HepG2 (cell line): ENCODE measurements around the gene CHM. TPM values are rescaled to one million over a fixed set of nuclear protein-coding genes. Genes with fewer than 3 reads are reported as not detected.

Source experiments
- FOXO1 ChIP-seq: sonication (generic); formaldehyde crosslinking; IDR thresholded peaks from 2 replicates; pipeline ENCODE4 v1.4.0; 2020; ENCODE audit warnings: missing genetic modification reagents
- FOXP1 ChIP-seq, 2 experiments: fragments of 450-650 bp in 1 of 2; IDR thresholded peaks; 2 replicates each; pipeline ENCODE4 v1.6.1; 2017 to 2018; ENCODE audit warnings: antibody characterized with exemption in 1 of 2
- HES4 ChIP-seq: sonication (generic); formaldehyde crosslinking; IDR thresholded peaks from 2 replicates; pipeline ENCODE4 v1.9.0; 2021; ENCODE audit warnings: mild to moderate bottlenecking, missing genetic modification reagents, borderline replicate concordance
- HNRNPH1 ChIP-seq: fragments of 200-400 bp; formaldehyde crosslinking; optimal IDR thresholded peaks from 2 replicates; pipeline ENCODE3; 2017; ENCODE audit warnings: mild to moderate bottlenecking, low read depth, low read length
- HNRNPK ChIP-seq: fragments of 200-400 bp; formaldehyde crosslinking; IDR thresholded peaks from 2 replicates; pipeline ENCODE4 v1.6.1; 2018; ENCODE audit warnings: low read length, low read depth, moderate library complexity, mild to moderate bottlenecking; ENCODE audit not compliant: poor library complexity, severe bottlenecking
- MBD4 ChIP-seq: IDR thresholded peaks from 2 replicates; pipeline ENCODE4 v1.6.1; 2012; ENCODE audit warnings: low read length, inconsistent platforms, borderline replicate concordance
- NFAT5 ChIP-seq: sonication (generic); formaldehyde crosslinking; IDR thresholded peaks from 2 replicates; pipeline ENCODE4 v1.4.0; 2020; ENCODE audit warnings: missing genetic modification reagents
- NFYB ChIP-seq: sonication (generic); formaldehyde crosslinking; IDR thresholded peaks from 2 replicates; pipeline ENCODE4 v1.4.0; 2020; ENCODE audit warnings: missing genetic modification reagents
- POLR2AphosphoS2 ChIP-seq: IDR thresholded peaks from 2 replicates; pipeline ENCODE4 v1.6.1; 2011; ENCODE audit warnings: low read depth, low read length, improper control_type of control experiment
- RAD21 ChIP-seq: fragments of 450-650 bp; formaldehyde crosslinking; IDR thresholded peaks from 2 replicates; pipeline ENCODE4 v1.5.0; 2020; ENCODE audit warnings: mild to moderate bottlenecking
- RARA ChIP-seq: IDR thresholded peaks from 2 replicates; pipeline ENCODE4 v1.6.1; 2016; ENCODE audit warnings: missing genetic modification reagents, missing compliant biosample characterization
- RXRB ChIP-seq: IDR thresholded peaks from 2 replicates; pipeline ENCODE4 v1.6.1; 2016; ENCODE audit warnings: borderline replicate concordance, missing genetic modification reagents, missing compliant biosample characterization
- ZBTB1 ChIP-seq: sonication (generic); formaldehyde crosslinking; IDR thresholded peaks from 2 replicates; pipeline ENCODE4 v1.4.0; 2020; ENCODE audit warnings: missing genetic modification reagents, borderline replicate concordance
- ZNF253 ChIP-seq: sonication (generic); formaldehyde crosslinking; IDR thresholded peaks from 2 replicates; pipeline ENCODE4 v1.8.0; 2022; ENCODE audit warnings: mild to moderate bottlenecking, missing genetic modification reagents, borderline replicate concordance
- ZNF552 ChIP-seq: sonication (generic); formaldehyde crosslinking; IDR thresholded peaks from 2 replicates; pipeline ENCODE4 v1.9.0; 2022; ENCODE audit warnings: missing genetic modification reagents, mild to moderate bottlenecking, borderline replicate concordance
- ZNF572 ChIP-seq: sonication (generic); formaldehyde crosslinking; IDR thresholded peaks from 2 replicates; pipeline ENCODE4 v1.5.1; 2020; ENCODE audit warnings: mild to moderate bottlenecking, missing genetic modification reagents
- ZNF737 ChIP-seq: sonication (generic); formaldehyde crosslinking; IDR thresholded peaks from 2 replicates; pipeline ENCODE4 v1.5.0; 2020; ENCODE audit warnings: missing genetic modification reagents, mild to moderate bottlenecking, borderline replicate concordance
- polyA plus RNA-seq, 8 experiments: library from polyadenylated mRNA; depleted of rRNA in 3 of 8; stranded (reverse) in 7 of 8; unstranded in 1 of 8; fragments of >200 nt; fragmentation: Illumina TruSeq in 4 of 8; extraction: Trizol in 4 of 8; gene quantifications; 2 replicates each; pipeline versions ENCODE4 v1.2.1 to v1.2.3, GENCODE V29; 2011 to 2016; ENCODE audit warnings: low read depth in 4 of 8, missing spikeins in 1 of 8, mixed read lengths in 1 of 8; ENCODE audit not compliant: insufficient read depth in 1 of 8
- total RNA-seq, 5 experiments: library from RNA; depleted of rRNA; stranded (reverse); fragments of >200 nt; fragmentation: Illumina TruSeq; extraction: Trizol; gene quantifications; 2 replicates each; pipeline ENCODE4 v1.2.3, GENCODE V29; 2016; ENCODE audit warnings: low read depth in 1 of 5
- TF ChIP-seq, protein P1 (sequence below): sonication (generic); formaldehyde crosslinking; IDR thresholded peaks from 2 replicates; pipeline ENCODE4 v1.4.0; 2020; ENCODE audit warnings: missing genetic modification reagents

CHM gene
- total and polyA plus RNA-seq, 2 of the 13 experiments (the other 11 are each of a cell fraction or from before 2014, with no cell fraction given), result 15.1 to 15.5 TPM

- TF ChIP-seq, protein P1, sequence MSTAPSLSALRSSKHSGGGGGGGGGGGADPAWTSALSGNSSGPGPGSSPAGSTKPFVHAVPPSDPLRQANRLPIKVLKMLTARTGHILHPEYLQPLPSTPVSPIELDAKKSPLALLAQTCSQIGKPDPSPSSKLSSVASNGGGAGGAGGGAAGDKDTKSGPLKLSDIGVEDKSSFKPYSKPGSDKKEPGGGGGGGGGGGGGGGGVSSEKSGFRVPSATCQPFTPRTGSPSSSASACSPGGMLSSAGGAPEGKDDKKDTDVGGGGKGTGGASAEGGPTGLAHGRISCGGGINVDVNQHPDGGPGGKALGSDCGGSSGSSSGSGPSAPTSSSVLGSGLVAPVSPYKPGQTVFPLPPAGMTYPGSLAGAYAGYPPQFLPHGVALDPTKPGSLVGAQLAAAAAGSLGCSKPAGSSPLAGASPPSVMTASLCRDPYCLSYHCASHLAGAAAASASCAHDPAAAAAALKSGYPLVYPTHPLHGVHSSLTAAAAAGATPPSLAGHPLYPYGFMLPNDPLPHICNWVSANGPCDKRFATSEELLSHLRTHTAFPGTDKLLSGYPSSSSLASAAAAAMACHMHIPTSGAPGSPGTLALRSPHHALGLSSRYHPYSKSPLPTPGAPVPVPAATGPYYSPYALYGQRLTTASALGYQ (CRISPR knock-in tag), result no peak
- TF ChIP-seq HES4, result no peak
- no peak for TF ChIP-seq HNRNPK
- TF ChIP-seq NFAT5 (CRISPR knock-in tag), result no peak
- TF ChIP-seq HNRNPH1, result no peak
- no peak for TF ChIP-seq ZNF737 (CRISPR knock-in tag)
- no peak for TF ChIP-seq ZNF572 (CRISPR knock-in tag)
- peak; percentile 64; the same call in 1 of the 2 replicates for TF ChIP-seq FOXO1 (CRISPR knock-in tag)
- no peak for TF ChIP-seq ZNF253
- no peak for TF ChIP-seq RARA (CRISPR knock-in tag)
- TF ChIP-seq FOXP1 (IDR thresholded peaks at IDR 0.05), result no peak
- TF ChIP-seq FOXP1 (CRISPR knock-in tag; IDR thresholded peaks at IDR 0.05), result peak; percentile 50; the same call in 1 of the 2 replicates
- no peak for TF ChIP-seq MBD4
- TF ChIP-seq ZNF552 (CRISPR knock-in tag), result no peak
- no peak for TF ChIP-seq NFYB (CRISPR knock-in tag)
- TF ChIP-seq POLR2AphosphoS2, result no peak
- TF ChIP-seq RAD21 (CRISPR knock-in tag), result no peak
- TF ChIP-seq ZBTB1, result no peak
- TF ChIP-seq RXRB (CRISPR knock-in tag), result peak; percentile 9; the same call in 1 of the 2 replicates
These were observed 45.1 kb downstream of the CHM start (continued) for GRCh38 chrX:86002076-86002896.
